Natural killer cell (primary cell): ENCODE data around the gene TTC39C. TPM values are rescaled to one million over a fixed set of nuclear protein-coding genes. Genes with fewer than 3 reads are reported as not detected.

ENCODE experiments used
- ATAC-seq, 3 donors: fragments of 150-1000 bp in 2 of 3; fragments of 200-7000 bp in 1 of 3; cut with Tn5 transposase; 1 replicate in 1 of 3; 2 replicates in 2 of 3; pipeline ENCODE4 v1.10.0; 2021; ENCODE audit warnings: mild to moderate bottlenecking in 2 of 3, moderate library complexity in 2 of 3
- DNase-seq, 2 donors: peaks; one replicate each; pipeline versions ENCODE4 v3.0.0 to v3.0.0-alpha.2; 2013 to 2021; ENCODE audit warnings: mixed read lengths in 1 of 2
- H3K27ac ChIP-seq: one replicate; pipeline ENCODE4 v1.5.1; 2013; ENCODE audit warnings: mild to moderate bottlenecking, low read length
- H3K27me3 ChIP-seq: one replicate; pipeline ENCODE4 v1.6.1; 2013; ENCODE audit warnings: low read length; ENCODE audit not compliant: control insufficient read depth, insufficient read depth
- H3K36me3 ChIP-seq: one replicate; pipeline ENCODE4 v1.6.1; 2013; ENCODE audit warnings: low read length; ENCODE audit not compliant: control insufficient read depth, insufficient read depth
- H3K4me1 ChIP-seq: one replicate; pipeline ENCODE4 v1.6.1; 2013; ENCODE audit warnings: low read length; ENCODE audit not compliant: control insufficient read depth, insufficient read depth
- H3K4me3 ChIP-seq: one replicate; pipeline ENCODE4 v1.5.1; 2013; ENCODE audit warnings: low read length
- H3K9me3 ChIP-seq: one replicate; pipeline ENCODE4 v1.6.1; 2013; ENCODE audit warnings: low read length; ENCODE audit not compliant: control insufficient read depth, insufficient read depth
- H3K27ac Mint-ChIP-seq, 2 donors: one replicate each; pipeline ENCODE4 v1.8.0; 2022; ENCODE audit warnings: mild to moderate bottlenecking in 2 of 2, mixed read lengths in 2 of 2, moderate library complexity in 1 of 2
- H3K27me3 Mint-ChIP-seq, 2 donors: one replicate each; pipeline ENCODE4 v1.8.0; 2022; ENCODE audit warnings: low read depth in 2 of 2, mixed read lengths in 2 of 2
- H3K36me3 Mint-ChIP-seq: one replicate; pipeline ENCODE4 v1.8.0; 2022; ENCODE audit warnings: mixed read lengths
- H3K4me1 Mint-ChIP-seq, 2 donors: one replicate each; pipeline ENCODE4 v1.8.0; 2022; ENCODE audit warnings: mixed read lengths in 2 of 2
- H3K4me3 Mint-ChIP-seq: one replicate; pipeline ENCODE4 v1.8.0; 2022; ENCODE audit warnings: mild to moderate bottlenecking, moderate library complexity, mixed read lengths
- H3K9me3 Mint-ChIP-seq, 2 donors: one replicate each; pipeline ENCODE4 v1.8.0; 2022; ENCODE audit warnings: mixed read lengths in 2 of 2
- CTCF ChIP-seq: fragments of 200-600 bp; IDR thresholded peaks from one replicate; pipeline ENCODE4 v1.8.0; 2022; ENCODE audit warnings: antibody characterized with exemption
- WGBS: methylation state at CpG from one replicate; pipeline ENCODE4 v1.1.7; 2013; ENCODE audit warnings: missing lambda C conversion rate; ENCODE audit not compliant: insufficient coverage; 5-methylcytosine and 5-hydroxymethylcytosine counted together
- intact Hi-C: fragments of 100-400 bp; cut with micrococcal nuclease; formaldehyde crosslinking; loops from one replicate; pipeline ENCODE4 v1.14.2; 2022
- total RNA-seq, 4 donors: library from RNA; stranded (reverse); fragments of 120-200 nt in 1 of 4; gene quantifications; one replicate each; pipeline versions ENCODE4 v1.2.3 to v1.2.4, GENCODE V29; 2013 to 2022

TTC39C gene
- total RNA-seq, 3 donors from 2014 or later (not counting 1 experiment from before 2014, with no cell fraction given), result 39.0 to 61.5 (median 44.3) TPM

GRCh38 chr18:24016643-24017042, 2.1 kb downstream of the TTC39C start:
- peak overlapping the region; percentile 72 for H3K4me3 ChIP-seq
- no peak for DNase-seq
- H3K27me3 Mint-ChIP-seq, result no peaks in the 10 kb centered on the region
- no peak for ATAC-seq
- peaks cover 81 to 83% of the 10 kb centered on the region in 2 donors for H3K4me1 Mint-ChIP-seq
- peaks cover 67% of the 10 kb centered on the region for H3K4me1 ChIP-seq
- H3K27ac Mint-ChIP-seq, result peak overlapping the region; percentile 92 to 93
- intact Hi-C loops, result loop anchor here (5.0 to 10.0 kb wide), 5 partner anchors 36 to 782 kb away; no protein-coding TSS in a partner anchor
- H3K27me3 ChIP-seq, result no peaks in the 10 kb centered on the region
- TF ChIP-seq CTCF, result no peak
- no peaks in the 10 kb centered on the region for H3K9me3 ChIP-seq
- H3K9me3 Mint-ChIP-seq, result no peaks in the 10 kb centered on the region
- peak overlapping the region; percentile 99 for H3K4me3 Mint-ChIP-seq
- WGBS, result 60% methylated on average over 1 of the region's 2 CpGs
- no peak overlapping the region for H3K27ac ChIP-seq
- H3K36me3 ChIP-seq, result no peaks in the 10 kb centered on the region
- no peaks in the 10 kb centered on the region for H3K36me3 Mint-ChIP-seq

- H3K27ac Mint-ChIP-seq, result peak overlapping the region; percentile 72 to 83
- Histone ChIP-seq H3K9me3 (no peaks in the 10 kb centered on the region), H3K36me3 (peaks cover 9% of the 10 kb centered on the region), H3K27me3 (no peaks in the 10 kb centered on the region), H3K4me3 (no peak overlapping the region), H3K27ac (peak overlapping the region; percentile 43), H3K4me1 (peaks cover 70% of the 10 kb centered on the region)
- peak in 1 of 2 donors; percentile 44 for DNase-seq
- H3K9me3 Mint-ChIP-seq, result no peaks in the 10 kb centered on the region
- H3K27me3 Mint-ChIP-seq, result no peaks in the 10 kb centered on the region
- H3K4me3 Mint-ChIP-seq, result peak overlapping the region; percentile 69
- no peak for ATAC-seq
- peaks cover 84 to 85% of the 10 kb centered on the region in 2 donors for H3K4me1 Mint-ChIP-seq
- H3K36me3 Mint-ChIP-seq, result no peaks in the 10 kb centered on the region
- intact Hi-C loops, result loop anchor here (5.0 to 10.0 kb wide), 5 partner anchors 34 to 784 kb away; no protein-coding TSS in a partner anchor
- no peak for TF ChIP-seq CTCF
- WGBS, result 51% methylated on average over 11 of the region's 11 CpGs
Observed at GRCh38 chr18:24018299-24018886, 3.8 kb downstream of the TTC39C start.

GRCh38 chr18:24019641-24020331, 5.2 kb downstream of the TTC39C start:
- H3K27ac Mint-ChIP-seq, result peak overlapping the region; percentile 72 to 83
- H3K4me1 ChIP-seq, result peaks cover 74% of the 10 kb centered on the region
- no peak for TF ChIP-seq CTCF
- H3K4me1 Mint-ChIP-seq, result peaks cover 91 to 96% of the 10 kb centered on the region in 2 donors
- no peaks in the 10 kb centered on the region for H3K9me3 Mint-ChIP-seq
- H3K9me3 ChIP-seq, result no peaks in the 10 kb centered on the region
- H3K27ac ChIP-seq, result peak overlapping the region; percentile 43
- no peaks in the 10 kb centered on the region for H3K27me3 Mint-ChIP-seq
- H3K36me3 ChIP-seq, result peaks cover 11% of the 10 kb centered on the region
- 7% methylated on average over 5 of the region's 5 CpGs for WGBS
- ATAC-seq (peak; percentile 41 to 47 (median 45)), DNase-seq (peak in 1 of 2 donors; percentile 80)
- H3K27me3 ChIP-seq, result no peaks in the 10 kb centered on the region
- no peaks in the 10 kb centered on the region for H3K36me3 Mint-ChIP-seq
- intact Hi-C loops, result loop anchor here (5.0 to 10.0 kb wide), 5 partner anchors 33 to 785 kb away; no protein-coding TSS in a partner anchor
- H3K4me3 Mint-ChIP-seq, result peak overlapping the region; percentile 69
- H3K4me3 ChIP-seq, result no peak overlapping the region
